BE2C (cell line): ENCODE measurements around the gene SGCA.

Experiments
- DNase-seq: peaks from one replicate; pipeline ENCODE4 v3.0.0-alpha.2; 2020
- H3K27me3 ChIP-seq: fragments of 250-450 bp; sonication (Bioruptor Pico); 2 replicates; pipeline ENCODE4 v1.5.1; 2020; ENCODE audit warnings: mild to moderate bottlenecking
- H3K36me3 ChIP-seq: fragments of 250-450 bp; sonication (Bioruptor Pico); 2 replicates; pipeline ENCODE4 v1.5.1; 2020; ENCODE audit warnings: mild to moderate bottlenecking
- H3K4me1 ChIP-seq: fragments of 250-450 bp; sonication (Bioruptor Pico); 2 replicates; pipeline ENCODE4 v1.5.1; 2020
- H3K4me3 ChIP-seq: 2 replicates; pipeline ENCODE4 v1.5.1; 2011; ENCODE audit warnings: low read depth, low read length
- H3K9me3 ChIP-seq: fragments of 250-450 bp; sonication (Bioruptor Pico); 2 replicates; pipeline ENCODE4 v1.5.1; 2020
- TF ChIP-seq, protein P1 (sequence below): IDR thresholded peaks from 2 replicates; pipeline ENCODE4 v1.5.1; 2012; ENCODE audit warnings: mild to moderate bottlenecking, low read depth, low read length

SGCA gene

GRCh38 chr17:50163843-50164696 is 1.7 kb upstream of the SGCA start:
- Histone ChIP-seq H3K9me3 (no peaks in the 10 kb centered on the region), H3K27me3 (no peaks in the 10 kb centered on the region), H3K4me1 (peaks cover 4% of the 10 kb centered on the region; the same call in 1 of the 2 replicates), H3K4me3 (no peak overlapping the region), H3K36me3 (no peaks in the 10 kb centered on the region)
- DNase-seq: no peak
- TF ChIP-seq, protein P1, sequence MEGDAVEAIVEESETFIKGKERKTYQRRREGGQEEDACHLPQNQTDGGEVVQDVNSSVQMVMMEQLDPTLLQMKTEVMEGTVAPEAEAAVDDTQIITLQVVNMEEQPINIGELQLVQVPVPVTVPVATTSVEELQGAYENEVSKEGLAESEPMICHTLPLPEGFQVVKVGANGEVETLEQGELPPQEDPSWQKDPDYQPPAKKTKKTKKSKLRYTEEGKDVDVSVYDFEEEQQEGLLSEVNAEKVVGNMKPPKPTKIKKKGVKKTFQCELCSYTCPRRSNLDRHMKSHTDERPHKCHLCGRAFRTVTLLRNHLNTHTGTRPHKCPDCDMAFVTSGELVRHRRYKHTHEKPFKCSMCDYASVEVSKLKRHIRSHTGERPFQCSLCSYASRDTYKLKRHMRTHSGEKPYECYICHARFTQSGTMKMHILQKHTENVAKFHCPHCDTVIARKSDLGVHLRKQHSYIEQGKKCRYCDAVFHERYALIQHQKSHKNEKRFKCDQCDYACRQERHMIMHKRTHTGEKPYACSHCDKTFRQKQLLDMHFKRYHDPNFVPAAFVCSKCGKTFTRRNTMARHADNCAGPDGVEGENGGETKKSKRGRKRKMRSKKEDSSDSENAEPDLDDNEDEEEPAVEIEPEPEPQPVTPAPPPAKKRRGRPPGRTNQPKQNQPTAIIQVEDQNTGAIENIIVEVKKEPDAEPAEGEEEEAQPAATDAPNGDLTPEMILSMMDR: no peak

- H3K4me1 ChIP-seq: peaks cover 4% of the 10 kb centered on the region; the same call in 1 of the 2 replicates
- no peaks in the 10 kb centered on the region for H3K36me3 ChIP-seq
- H3K4me3 ChIP-seq: no peak overlapping the region
- TF ChIP-seq, protein P1: no peak
- no peak for DNase-seq
- no peaks in the 10 kb centered on the region for H3K9me3 ChIP-seq
- no peaks in the 10 kb centered on the region for H3K27me3 ChIP-seq
Measured at GRCh38 chr17:50164697-50164988, 1.2 kb upstream of the SGCA start.

- Histone ChIP-seq H3K9me3 (no peaks in the 10 kb centered on the region), H3K4me3 (no peak overlapping the region), H3K36me3 (no peaks in the 10 kb centered on the region), H3K27me3 (no peaks in the 10 kb centered on the region), H3K4me1 (peaks cover 4% of the 10 kb centered on the region; the same call in 1 of the 2 replicates)
- TF ChIP-seq, protein P1: no peak
- DNase-seq: no peak
Measured at GRCh38 chr17:50165066-50165465, 739 bp upstream of the SGCA start.

- TF ChIP-seq, protein P1: no peak
- no peak for DNase-seq
- Histone ChIP-seq H3K27me3 (no peaks in the 10 kb centered on the region), H3K4me3 (no peak overlapping the region), H3K4me1 (peaks cover 4% of the 10 kb centered on the region; the same call in 1 of the 2 replicates), H3K9me3 (no peaks in the 10 kb centered on the region), H3K36me3 (no peaks in the 10 kb centered on the region)
Measured at GRCh38 chr17:50165466-50165865, 339 bp upstream of the SGCA start.

DNA sequence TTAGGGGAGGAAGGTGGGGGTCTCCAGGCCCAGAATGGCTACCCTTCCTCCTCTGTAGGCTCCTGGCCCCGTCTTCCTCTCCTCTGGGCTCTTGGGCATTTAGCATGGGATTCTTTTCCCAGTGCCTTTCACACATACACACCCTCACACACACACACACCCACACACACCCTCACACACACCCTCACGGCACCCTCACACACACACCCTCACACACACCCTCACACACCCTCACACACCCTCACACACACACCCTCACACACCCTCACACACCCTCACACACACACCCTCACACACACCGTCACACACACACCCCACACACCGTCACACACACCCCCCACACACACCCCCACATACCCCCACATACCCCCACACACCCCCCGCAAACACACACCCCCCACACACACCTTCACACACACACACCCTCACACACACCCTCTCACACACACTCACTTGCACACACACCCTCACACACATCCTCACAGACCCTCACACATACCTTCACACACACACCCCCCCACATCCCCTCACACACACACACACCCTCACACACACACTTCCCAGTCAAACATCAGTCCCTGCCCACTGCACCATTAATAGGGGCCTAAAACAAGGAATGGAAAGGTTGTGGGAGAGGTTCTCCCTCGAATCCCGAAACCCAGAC is 845 bp downstream of the SGCA start:
- H3K4me3 ChIP-seq: no peak overlapping the region
- no peaks in the 10 kb centered on the region for H3K9me3 ChIP-seq
- H3K27me3 ChIP-seq: no peaks in the 10 kb centered on the region
- peaks cover 4% of the 10 kb centered on the region; the same call in 1 of the 2 replicates for H3K4me1 ChIP-seq
- H3K36me3 ChIP-seq: no peaks in the 10 kb centered on the region
- TF ChIP-seq, protein P1: no peak
- DNase-seq: no peak

- no peaks in the 10 kb centered on the region for H3K9me3 ChIP-seq
- H3K4me1 ChIP-seq: no peaks in the 10 kb centered on the region
- no peak overlapping the region for H3K4me3 ChIP-seq
- TF ChIP-seq, protein P1: no peak
- no peaks in the 10 kb centered on the region for H3K27me3 ChIP-seq
- no peaks in the 10 kb centered on the region for H3K36me3 ChIP-seq
- DNase-seq: no peak
Measured at GRCh38 chr17:50167371-50167770, 1.6 kb downstream of the SGCA start.
